HG03280 (cell line): ENCODE measurements around the gene FER.
A peak's percentile ranks its signal among the peaks of the same experiment; 100 is the strongest.
"Not testable (repeated sequence)": the region's sequence is repeated elsewhere in the genome, so short reads cannot be mapped to it uniquely, and the experiment has no call there.

ENCODE experiments used
- ATAC-seq: cut with Tn5 transposase; IDR thresholded peaks from one replicate; pipeline ENCODE4 v1.9.1; 2021; ENCODE audit warnings: mild to moderate bottlenecking, moderate library complexity; ENCODE audit not compliant: unreplicated experiment

Gene FER

GRCh38 chr5:109028608-109029299, 281.1 kb downstream of the FER start:
- ATAC-seq = peak; percentile 66

- no peak for ATAC-seq
These were observed 282.1 kb downstream of the FER start for GRCh38 chr5:109029847-109030246.

- ATAC-seq = no peak
These were observed 282.9 kb downstream of the FER start for GRCh38 chr5:109030360-109031143.

GRCh38 chr5:109034306-109034705, 286.6 kb downstream of the FER start:
- ATAC-seq = no peak

- no peak for ATAC-seq
These were observed 287.7 kb downstream of the FER start for GRCh38 chr5:109035436-109035835.

- ATAC-seq = no peak
These were observed 290.6 kb downstream of the FER start for GRCh38 chr5:109038209-109038840.

- ATAC-seq = peak; percentile 76
These were observed 293.6 kb downstream of the FER start for GRCh38 chr5:109041317-109041716.

GRCh38 chr5:109045710-109046109, 298.0 kb downstream of the FER start:
- ATAC-seq = no peak

GRCh38 chr5:109049565-109049964, 301.9 kb downstream of the FER start:
- ATAC-seq = no peak

- ATAC-seq = not testable (repeated sequence)
These were observed 302.6 kb downstream of the FER start for GRCh38 chr5:109050321-109050720.

- not testable (repeated sequence) for ATAC-seq
These were observed 304.5 kb downstream of the FER start for GRCh38 chr5:109052216-109052615.

GRCh38 chr5:109053995-109054417, 306.3 kb downstream of the FER start:
- no peak for ATAC-seq

GRCh38 chr5:109060378-109061025, 312.8 kb downstream of the FER start:
- ATAC-seq = no peak

GRCh38 chr5:109062664-109063063, 315.0 kb downstream of the FER start:
- no peak for ATAC-seq

GRCh38 chr5:109063223-109063622, 315.5 kb downstream of the FER start:
- no peak for ATAC-seq

- ATAC-seq = no peak
These were observed 329.0 kb downstream of the FER start for GRCh38 chr5:109076741-109077140.

- no peak for ATAC-seq
These were observed 330.8 kb downstream of the FER start for GRCh38 chr5:109078448-109078847.

- no peak for ATAC-seq
These were observed 332.8 kb downstream of the FER start for GRCh38 chr5:109080481-109080880.

GRCh38 chr5:109080896-109081295, 333.2 kb downstream of the FER start:
- no peak for ATAC-seq

- ATAC-seq = no peak
These were observed 336.2 kb downstream of the FER start for GRCh38 chr5:109083937-109084336.

- ATAC-seq = no peak
These were observed 341.5 kb downstream of the FER start for GRCh38 chr5:109089191-109089590.
